ENCODE data around the gene VCL. TPM values are rescaled to one million over a fixed set of nuclear protein-coding genes. Genes with fewer than 3 reads are reported as not detected.
"Not testable (repeated sequence)": the region's sequence is repeated elsewhere in the genome, so short reads cannot be mapped to it uniquely, and the experiment has no call there.

VCL gene
- total RNA-seq, 1 donor from 2014 or later, result 74.6 TPM

GRCh38 chr10:74135452-74135851 is 137.5 kb downstream of the VCL start:
- no peak for DNase-seq (ENCODE audit: low read depth, low spot score)
- no peaks in the 10 kb centered on the region for H3K9me3 Mint-ChIP-seq
- no peaks in the 10 kb centered on the region for H3K4me1 Mint-ChIP-seq
- H3K36me3 Mint-ChIP-seq (ENCODE audit: low read depth), result peaks cover 18% of the 10 kb centered on the region
- no peak overlapping the region for H3K4me3 Mint-ChIP-seq
- H3K27ac Mint-ChIP-seq (ENCODE audit: unreplicated experiment), result no peak overlapping the region
- H3K27me3 Mint-ChIP-seq (ENCODE audit: low read depth), result no peaks in the 10 kb centered on the region
- TF ChIP-seq, protein P1, sequence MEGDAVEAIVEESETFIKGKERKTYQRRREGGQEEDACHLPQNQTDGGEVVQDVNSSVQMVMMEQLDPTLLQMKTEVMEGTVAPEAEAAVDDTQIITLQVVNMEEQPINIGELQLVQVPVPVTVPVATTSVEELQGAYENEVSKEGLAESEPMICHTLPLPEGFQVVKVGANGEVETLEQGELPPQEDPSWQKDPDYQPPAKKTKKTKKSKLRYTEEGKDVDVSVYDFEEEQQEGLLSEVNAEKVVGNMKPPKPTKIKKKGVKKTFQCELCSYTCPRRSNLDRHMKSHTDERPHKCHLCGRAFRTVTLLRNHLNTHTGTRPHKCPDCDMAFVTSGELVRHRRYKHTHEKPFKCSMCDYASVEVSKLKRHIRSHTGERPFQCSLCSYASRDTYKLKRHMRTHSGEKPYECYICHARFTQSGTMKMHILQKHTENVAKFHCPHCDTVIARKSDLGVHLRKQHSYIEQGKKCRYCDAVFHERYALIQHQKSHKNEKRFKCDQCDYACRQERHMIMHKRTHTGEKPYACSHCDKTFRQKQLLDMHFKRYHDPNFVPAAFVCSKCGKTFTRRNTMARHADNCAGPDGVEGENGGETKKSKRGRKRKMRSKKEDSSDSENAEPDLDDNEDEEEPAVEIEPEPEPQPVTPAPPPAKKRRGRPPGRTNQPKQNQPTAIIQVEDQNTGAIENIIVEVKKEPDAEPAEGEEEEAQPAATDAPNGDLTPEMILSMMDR (conservative IDR thresholded peaks at IDR 0.05), result no peak

DNA sequence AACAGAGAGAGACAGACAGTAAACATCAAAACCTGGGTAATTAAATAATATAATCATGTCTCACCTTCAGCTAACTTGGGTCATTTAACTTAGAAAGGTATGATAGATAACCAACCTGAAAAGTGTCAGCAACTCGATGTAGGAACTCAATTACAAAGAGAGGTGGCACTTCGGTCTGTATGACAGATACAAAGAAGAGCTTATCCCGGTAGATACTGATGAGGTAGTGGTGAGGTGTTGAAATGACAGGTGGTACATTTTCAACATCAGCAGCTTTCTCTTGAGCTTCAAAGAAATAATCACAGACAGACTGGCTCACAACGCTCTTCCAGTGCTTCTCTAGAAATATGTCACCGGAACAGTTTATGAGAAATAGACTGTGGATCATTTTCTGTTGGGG is 140.1 kb downstream of the VCL start:
- Mint-ChIP-seq H3K27me3 (ENCODE audit: low read depth) (no peaks in the 10 kb centered on the region), H3K36me3 (ENCODE audit: low read depth) (peaks cover 15% of the 10 kb centered on the region), H3K27ac (ENCODE audit: unreplicated experiment) (no peak overlapping the region), H3K4me3 (no peak overlapping the region), H3K4me1 (no peaks in the 10 kb centered on the region), H3K9me3 (no peaks in the 10 kb centered on the region)
- TF ChIP-seq, protein P1 (conservative IDR thresholded peaks at IDR 0.05), result no peak
- no peak for DNase-seq (ENCODE audit: low read depth, low spot score)

DNA sequence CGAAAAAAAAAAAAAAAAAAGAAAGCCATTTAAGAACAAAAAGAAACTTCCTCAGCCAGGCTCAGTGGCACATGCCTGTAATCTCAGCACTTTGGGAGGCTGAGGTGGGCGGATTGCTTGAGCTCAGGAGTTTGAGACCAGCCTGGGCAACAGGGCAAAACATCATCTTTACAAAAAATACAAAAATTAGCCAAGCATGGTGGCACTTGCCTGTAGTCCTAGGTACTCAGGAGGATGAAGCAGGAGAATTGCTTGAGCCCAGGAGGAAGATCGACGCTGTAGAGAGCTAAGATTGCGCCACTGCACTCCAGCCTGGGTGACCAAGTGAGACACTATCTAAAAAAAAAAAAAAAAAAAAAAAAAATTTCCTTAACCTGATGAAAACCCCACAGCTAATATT is 140.7 kb downstream of the VCL start:
- not testable (repeated sequence) for H3K27ac Mint-ChIP-seq (ENCODE audit: unreplicated experiment); H3K27me3 Mint-ChIP-seq (ENCODE audit: low read depth); DNase-seq (ENCODE audit: low read depth, low spot score); H3K4me1 Mint-ChIP-seq; H3K4me3 Mint-ChIP-seq; H3K9me3 Mint-ChIP-seq
- H3K36me3 Mint-ChIP-seq (ENCODE audit: low read depth), result peaks cover 15% of the 10 kb centered on the region

DNA sequence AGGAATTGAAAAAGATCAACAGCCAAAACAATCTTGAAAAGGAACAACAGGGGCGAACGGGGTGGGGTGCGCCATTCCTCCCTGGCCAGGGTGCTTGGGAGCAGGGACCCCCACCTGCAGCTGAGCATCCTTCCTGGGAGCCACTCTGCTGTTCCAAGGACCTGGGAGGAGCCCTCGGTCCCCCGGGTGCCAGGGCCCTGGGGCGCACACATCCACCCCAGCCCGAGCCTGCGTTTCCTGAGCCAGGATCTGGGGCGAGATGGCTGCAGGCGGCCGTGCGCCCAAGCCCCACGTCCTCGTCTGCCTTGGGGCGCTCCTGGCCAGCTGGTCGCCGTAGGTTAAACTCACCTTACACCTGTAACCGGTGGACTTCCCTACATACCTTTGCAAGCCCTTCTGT is 142.1 kb downstream of the VCL start:
- TF ChIP-seq, protein P1 (conservative IDR thresholded peaks at IDR 0.05), result no peak
- H3K27ac Mint-ChIP-seq (ENCODE audit: unreplicated experiment), result no peak overlapping the region
- H3K9me3 Mint-ChIP-seq, result no peaks in the 10 kb centered on the region
- H3K27me3 Mint-ChIP-seq (ENCODE audit: low read depth), result no peaks in the 10 kb centered on the region
- peaks cover 12% of the 10 kb centered on the region for H3K36me3 Mint-ChIP-seq (ENCODE audit: low read depth)
- no peak for DNase-seq (ENCODE audit: low read depth, low spot score)
- H3K4me3 Mint-ChIP-seq, result no peak overlapping the region
- no peaks in the 10 kb centered on the region for H3K4me1 Mint-ChIP-seq

GRCh38 chr10:74140553-74140952 is 142.6 kb downstream of the VCL start:
- no peak for DNase-seq (ENCODE audit: low read depth, low spot score)
- H3K27ac Mint-ChIP-seq (ENCODE audit: unreplicated experiment), result no peak overlapping the region
- TF ChIP-seq, protein P1 (conservative IDR thresholded peaks at IDR 0.05), result no peak
- H3K9me3 Mint-ChIP-seq, result no peaks in the 10 kb centered on the region
- H3K27me3 Mint-ChIP-seq (ENCODE audit: low read depth), result no peaks in the 10 kb centered on the region
- no peak overlapping the region for H3K4me3 Mint-ChIP-seq
- peaks cover 12% of the 10 kb centered on the region for H3K36me3 Mint-ChIP-seq (ENCODE audit: low read depth)
- H3K4me1 Mint-ChIP-seq, result no peaks in the 10 kb centered on the region

GRCh38 chr10:74145133-74145532 is 147.2 kb downstream of the VCL start:
- Mint-ChIP-seq H3K27me3 (ENCODE audit: low read depth) (no peaks in the 10 kb centered on the region), H3K9me3 (no peaks in the 10 kb centered on the region), H3K4me3 (no peak overlapping the region), H3K4me1 (peaks cover 9% of the 10 kb centered on the region), H3K27ac (ENCODE audit: unreplicated experiment) (no peak overlapping the region), H3K36me3 (ENCODE audit: low read depth) (no peaks in the 10 kb centered on the region)
- no peak for DNase-seq (ENCODE audit: low read depth, low spot score)
- TF ChIP-seq, protein P1 (conservative IDR thresholded peaks at IDR 0.05), result no peak

DNA sequence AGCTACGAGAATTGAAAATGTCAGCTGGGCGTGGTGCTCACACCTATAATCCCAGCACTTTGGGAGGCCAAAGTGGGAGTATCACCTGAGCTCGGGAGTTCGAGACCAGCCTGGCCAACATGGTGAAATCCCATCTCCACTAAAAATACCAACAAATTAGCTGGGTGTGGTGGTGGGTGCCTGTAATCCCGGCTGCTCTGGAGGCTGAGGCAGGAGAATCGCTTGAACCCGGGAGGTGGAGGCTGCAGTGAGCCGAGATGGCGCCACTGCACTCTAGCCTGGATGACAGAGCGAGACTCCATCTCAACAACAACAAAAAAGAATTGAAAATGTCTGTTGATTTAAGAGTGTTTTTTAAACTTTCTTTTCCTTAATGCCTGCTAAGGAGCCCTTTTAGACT is 149.1 kb downstream of the VCL start:
- H3K4me3 Mint-ChIP-seq; H3K27me3 Mint-ChIP-seq (ENCODE audit: low read depth); H3K27ac Mint-ChIP-seq (ENCODE audit: unreplicated experiment); H3K9me3 Mint-ChIP-seq; DNase-seq (ENCODE audit: low read depth, low spot score); H3K36me3 Mint-ChIP-seq (ENCODE audit: low read depth): not testable (repeated sequence)
- peaks cover 13% of the 10 kb centered on the region for H3K4me1 Mint-ChIP-seq

Measured in neural crest cell (in vitro differentiated cells).